PFSK-1 (cell line): ENCODE measurements around the gene FAM83B.

Experiments used
- FOXP2 ChIP-seq: optimal IDR thresholded peaks from 2 replicates; pipeline ENCODE3; 2011; ENCODE audit warnings: borderline replicate concordance, control low read depth, inconsistent platforms; ENCODE audit not compliant: insufficient read depth; ENCODE audit errors: extremely low read length, extremely low read depth
- POLR2AphosphoS5 ChIP-seq: IDR thresholded peaks from 2 replicates; pipeline ENCODE4 v1.6.1; 2012; ENCODE audit warnings: low read depth, mild to moderate bottlenecking, control low read depth, low read length, moderate library complexity
- REST ChIP-seq, 2 experiments: IDR thresholded peaks; 2 replicates each; pipeline versions ENCODE4 v1.6.1 to v1.8.0; 2011 to 2012; ENCODE audit warnings: low read depth in 2 of 2, low read length in 2 of 2, control low read depth in 1 of 2, inconsistent platforms in 1 of 2, mild to moderate bottlenecking in 1 of 2, moderate library complexity in 1 of 2; ENCODE audit not compliant: insufficient read depth in 1 of 2
- SIN3A ChIP-seq: IDR thresholded peaks from 2 replicates; pipeline ENCODE4 v1.6.1; 2012; ENCODE audit warnings: mild to moderate bottlenecking, low read length, moderate library complexity, borderline replicate concordance; ENCODE audit not compliant: insufficient read depth
- TAF1 ChIP-seq: IDR thresholded peaks from 2 replicates; pipeline ENCODE4 v1.6.1; 2012; ENCODE audit warnings: low read length, control low read depth, borderline replicate concordance; ENCODE audit not compliant: insufficient read depth

GRCh38 chr6:54980511-54981275, 134.1 kb downstream of the FAM83B start:
- no peak for TF ChIP-seq REST (IDR thresholded peaks at IDR 0.05; ENCODE audit: insufficient read depth in 1 of 2, low read depth in 2 of 2, low read length in 2 of 2)
- no peak for TF ChIP-seq TAF1
- TF ChIP-seq POLR2AphosphoS5, result no peak
- no peak for TF ChIP-seq SIN3A
- no peak for TF ChIP-seq FOXP2
